Ovary (tissue), 9 donors: Measurements from ENCODE around the gene CYGB. TPM values are rescaled to one million over a fixed set of nuclear protein-coding genes. Genes with fewer than 3 reads are reported as not detected.
A peak's percentile ranks its signal among the peaks of the same experiment; 100 is the strongest.
"Not testable (repeated sequence)": the region's sequence is repeated elsewhere in the genome, so short reads cannot be mapped to it uniquely, and the experiment has no call there.

ENCODE experiments used
- DNase-seq, 5 donors: peaks; one replicate each; pipeline ENCODE4 v3.0.0-alpha.2; 2019 to 2020
- H3K27ac ChIP-seq, 2 donors: fragments of 200-600 bp; one replicate each; pipeline versions ENCODE4 v1.5.1 to v1.8.0; 2019 to 2022
- H3K27me3 ChIP-seq: fragments of 200-600 bp; one replicate; pipeline ENCODE4 v1.8.0; 2022
- H3K36me3 ChIP-seq: fragments of 200-600 bp; sonication (generic); one replicate; pipeline ENCODE4 v1.5.1; 2019
- H3K4me1 ChIP-seq: one replicate; pipeline ENCODE4 v1.8.1; 2013; ENCODE audit warnings: mild to moderate bottlenecking, moderate library complexity; ENCODE audit not compliant: insufficient read depth
- H3K4me3 ChIP-seq: fragments of 200-600 bp; sonication (generic); one replicate; pipeline ENCODE4 v1.5.1; 2017
- H3K9me3 ChIP-seq, 2 donors: fragments of 200-600 bp in 1 of 2; sonication (generic) in 1 of 2; one replicate each; pipeline versions ENCODE4 v1.5.1 to v1.8.1; 2013 to 2019; ENCODE audit warnings: mild to moderate bottlenecking in 1 of 2, moderate library complexity in 1 of 2
- EP300 ChIP-seq: sonication (generic); formaldehyde crosslinking; IDR thresholded peaks from one replicate; pipeline ENCODE4 v1.6.1; 2017; ENCODE audit warnings: antibody characterized with exemption
- POLR2A ChIP-seq: fragments of 450-650 bp; IDR thresholded peaks from one replicate; pipeline ENCODE4 v1.6.1; 2017; ENCODE audit warnings: antibody characterized with exemption, mild to moderate bottlenecking, moderate library complexity
- WGBS, 3 donors: extraction: QIAGEN DNeasy Blood & Tissue Kit in 1 of 3; methylation state at CpG; one replicate each; pipeline versions ENCODE4 v1.1.5 to v1.1.7; 2013 to 2017; 5-methylcytosine and 5-hydroxymethylcytosine counted together
- intact Hi-C, 4 donors: fragments of 100-400 bp; cut with DNase I; formaldehyde crosslinking; loops; one replicate each; pipeline versions ENCODE4 v1.11.0 to v1.15.1; 2022 to 2023
- polyA plus RNA-seq, 2 donors: library from polyadenylated mRNA; stranded (reverse); fragments of 200-250 nt in 1 of 2; fragments of 350-450 nt in 1 of 2; fragmentation: Illumina TruSeq in 1 of 2; extraction: RNeasy Lipid Tissue Mini Kit (QIAGEN cat#74804) in 1 of 2; gene quantifications; one replicate each; pipeline ENCODE4 v1.2.3, GENCODE V29; 2013 to 2014
- total RNA-seq, 7 donors: library from RNA; depleted of rRNA in 2 of 7; stranded (reverse); fragments of >200 nt in 2 of 7; fragmentation: NEBNext Ultra II Directional in 3 of 7; extraction: Animal tissue kit (Norgen Biotek cat#: 25700) in 3 of 7; gene quantifications; one replicate each; pipeline versions ENCODE4 v1.1.0 to v1.2.4, GENCODE V29; 2016 to 2023
- TF ChIP-seq, protein P1 (sequence below), 3 donors: fragments of 450-650 bp in 2 of 3; fragments of 200-600 bp in 1 of 3; IDR thresholded peaks; one replicate each; pipeline versions ENCODE4 v1.5.1 to v1.8.0; 2016 to 2022; ENCODE audit warnings: antibody characterized with exemption in 3 of 3, mild to moderate bottlenecking in 1 of 3
- donor health status: DM: no; HTN: no; CAD: no; lungs with moderate emphysema.
- donor health status: DM: no; HTN: no; CAD: no.
- donor health status: Bipolar disorder and iron deficiency.
- donor health status: DM: yes; HTN: yes; CAD: no.
- donor health status: DM: no; HTN: no; CAD: no.
- donor health status: DM: yes; HTN: yes; CAD: no.

Gene CYGB
- total and polyA plus RNA-seq, 9 donors: 3.9 to 35.7 (median 8.1) TPM

DNA sequence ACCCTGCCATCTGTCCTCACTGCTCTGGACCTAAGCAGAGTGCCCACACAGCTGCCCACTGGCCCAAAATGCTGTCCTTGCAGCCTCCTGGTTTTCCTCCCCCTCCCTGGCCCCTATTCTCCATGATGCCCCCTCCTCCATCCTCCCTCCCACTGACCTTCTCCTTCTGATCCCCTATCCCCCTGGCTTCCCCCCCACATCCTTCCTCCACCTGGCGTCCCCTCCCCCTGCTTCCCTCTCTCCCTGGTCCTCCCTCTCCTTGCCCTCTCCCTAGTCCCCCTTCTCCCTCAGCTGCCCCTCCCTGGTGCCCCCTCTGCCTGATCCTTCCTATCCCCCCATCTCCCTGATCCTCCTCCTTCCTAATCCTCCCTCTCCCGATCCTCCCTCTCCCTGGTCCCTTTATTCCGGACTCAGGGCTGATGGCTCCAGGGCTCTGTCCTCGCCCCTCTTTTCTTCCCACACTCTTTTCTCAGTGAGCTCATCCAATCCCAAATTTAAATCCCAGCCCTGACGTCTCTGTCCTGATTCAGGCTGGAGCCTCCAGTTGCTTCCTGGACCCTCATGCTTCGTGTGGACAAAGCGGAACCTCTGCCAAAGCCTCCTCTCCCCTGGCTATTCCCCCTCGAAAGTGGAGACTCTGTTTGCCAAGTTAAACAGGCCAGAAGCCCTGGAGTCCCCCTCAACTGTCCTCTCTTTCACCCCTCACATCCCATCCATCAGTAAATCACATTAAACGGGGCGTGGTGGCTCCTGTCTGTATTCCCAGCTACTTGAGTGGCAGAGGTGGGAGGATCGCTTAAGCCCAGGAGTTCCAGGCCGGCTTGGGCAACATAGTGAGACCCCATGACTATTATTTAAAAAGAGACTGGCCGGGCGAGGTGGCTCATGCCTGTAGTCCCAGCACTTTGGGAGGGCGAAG lies 18.2 kb downstream of the CYGB start:
- H3K27ac ChIP-seq: no peak overlapping the region
- no peaks in the 10 kb centered on the region for H3K4me1 ChIP-seq
- no peaks in the 10 kb centered on the region for H3K9me3 ChIP-seq
- 61 to 70% (median 67%) methylated on average over 15 of the region's 15 CpGs for WGBS, 3 donors
- no peaks in the 10 kb centered on the region for H3K36me3 ChIP-seq
- H3K4me3 ChIP-seq: no peak overlapping the region
- intact Hi-C loops: no loop called here
- DNase-seq: no peak
- TF ChIP-seq, protein P1, sequence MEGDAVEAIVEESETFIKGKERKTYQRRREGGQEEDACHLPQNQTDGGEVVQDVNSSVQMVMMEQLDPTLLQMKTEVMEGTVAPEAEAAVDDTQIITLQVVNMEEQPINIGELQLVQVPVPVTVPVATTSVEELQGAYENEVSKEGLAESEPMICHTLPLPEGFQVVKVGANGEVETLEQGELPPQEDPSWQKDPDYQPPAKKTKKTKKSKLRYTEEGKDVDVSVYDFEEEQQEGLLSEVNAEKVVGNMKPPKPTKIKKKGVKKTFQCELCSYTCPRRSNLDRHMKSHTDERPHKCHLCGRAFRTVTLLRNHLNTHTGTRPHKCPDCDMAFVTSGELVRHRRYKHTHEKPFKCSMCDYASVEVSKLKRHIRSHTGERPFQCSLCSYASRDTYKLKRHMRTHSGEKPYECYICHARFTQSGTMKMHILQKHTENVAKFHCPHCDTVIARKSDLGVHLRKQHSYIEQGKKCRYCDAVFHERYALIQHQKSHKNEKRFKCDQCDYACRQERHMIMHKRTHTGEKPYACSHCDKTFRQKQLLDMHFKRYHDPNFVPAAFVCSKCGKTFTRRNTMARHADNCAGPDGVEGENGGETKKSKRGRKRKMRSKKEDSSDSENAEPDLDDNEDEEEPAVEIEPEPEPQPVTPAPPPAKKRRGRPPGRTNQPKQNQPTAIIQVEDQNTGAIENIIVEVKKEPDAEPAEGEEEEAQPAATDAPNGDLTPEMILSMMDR (IDR thresholded peaks at IDR 0.05): no peak
- TF ChIP-seq EP300 (no peak), POLR2A (no peak)
- H3K27me3 ChIP-seq: no peaks in the 10 kb centered on the region

DNA sequence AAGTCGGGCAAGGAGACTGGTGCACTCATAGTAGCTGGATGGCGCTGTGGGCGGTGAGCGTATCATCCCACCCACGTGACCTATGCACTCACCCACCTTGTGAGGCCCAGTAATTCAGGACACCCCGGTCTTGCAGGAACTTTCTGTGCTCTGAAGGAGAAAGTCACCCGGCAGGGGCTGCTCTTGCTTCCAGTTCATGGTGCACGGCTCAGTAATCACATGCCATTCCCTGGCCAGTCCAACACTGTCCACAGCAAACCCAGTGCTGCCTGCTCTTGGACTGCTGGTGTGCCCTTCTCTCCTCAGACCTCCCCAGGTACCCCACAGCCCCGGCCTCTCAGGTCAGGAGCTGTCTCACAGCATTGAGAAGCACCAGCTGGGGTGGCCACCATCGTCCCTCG lies 19.9 kb downstream of the CYGB start:
- intact Hi-C loops: no loop called here
- Histone ChIP-seq H3K4me1 (no peaks in the 10 kb centered on the region), H3K27me3 (no peaks in the 10 kb centered on the region), H3K27ac (no peak overlapping the region), H3K36me3 (no peaks in the 10 kb centered on the region), H3K9me3 (no peaks in the 10 kb centered on the region), H3K4me3 (no peak overlapping the region)
- no peak for TF ChIP-seq EP300
- no peak for TF ChIP-seq POLR2A
- TF ChIP-seq, protein P1 (IDR thresholded peaks at IDR 0.05): no peak
- no peak for DNase-seq
- 86 to 93% (median 87%) methylated on average over 11 of the region's 11 CpGs for WGBS, 3 donors

DNA sequence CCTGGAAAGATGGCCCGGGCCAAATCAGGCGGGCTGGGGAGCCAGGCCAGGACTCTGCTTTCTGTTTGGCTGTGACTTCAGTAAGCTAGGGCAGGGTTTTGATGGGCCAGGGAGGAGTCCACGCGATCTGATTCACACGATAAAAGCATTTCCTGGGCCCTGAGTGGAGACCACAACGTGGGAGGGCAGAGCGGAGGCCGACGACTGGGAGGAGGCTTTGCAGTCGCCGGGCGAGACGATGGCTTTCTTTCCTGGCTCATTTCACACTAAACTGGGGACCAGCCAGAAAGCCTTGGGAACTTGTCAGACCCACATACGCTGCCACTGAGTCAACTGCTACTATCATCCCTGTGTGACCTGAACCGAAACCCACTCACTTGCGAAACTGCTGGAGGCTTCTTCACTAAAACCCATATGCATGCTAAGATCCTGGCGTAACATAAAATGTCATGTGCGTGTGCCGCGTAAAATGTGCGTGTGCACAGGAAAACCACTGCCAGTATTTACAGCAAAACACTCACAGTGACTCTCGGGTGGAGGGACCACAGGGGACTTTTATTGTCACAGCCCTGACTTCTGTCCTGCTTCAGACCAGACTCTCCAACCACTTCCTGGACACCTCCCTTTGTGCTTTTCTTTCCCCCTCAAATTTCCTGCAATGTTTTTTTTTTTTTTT lies 22.1 kb downstream of the CYGB start:
- intact Hi-C loops: no loop called here
- H3K9me3 ChIP-seq: no peaks in the 10 kb centered on the region
- H3K4me3 ChIP-seq: no peak overlapping the region
- H3K4me1 ChIP-seq: no peaks in the 10 kb centered on the region
- 39 to 52% (median 47%) methylated on average over 22 of the region's 22 CpGs for WGBS, 3 donors
- H3K27ac ChIP-seq: no peak overlapping the region
- TF ChIP-seq POLR2A: no peak
- TF ChIP-seq EP300: no peak
- TF ChIP-seq, protein P1 (IDR thresholded peaks at IDR 0.05): no peak
- H3K36me3 ChIP-seq: no peaks in the 10 kb centered on the region
- DNase-seq: peak in 2 of 5 donors; percentile 32 to 66
- H3K27me3 ChIP-seq: no peaks in the 10 kb centered on the region

DNA sequence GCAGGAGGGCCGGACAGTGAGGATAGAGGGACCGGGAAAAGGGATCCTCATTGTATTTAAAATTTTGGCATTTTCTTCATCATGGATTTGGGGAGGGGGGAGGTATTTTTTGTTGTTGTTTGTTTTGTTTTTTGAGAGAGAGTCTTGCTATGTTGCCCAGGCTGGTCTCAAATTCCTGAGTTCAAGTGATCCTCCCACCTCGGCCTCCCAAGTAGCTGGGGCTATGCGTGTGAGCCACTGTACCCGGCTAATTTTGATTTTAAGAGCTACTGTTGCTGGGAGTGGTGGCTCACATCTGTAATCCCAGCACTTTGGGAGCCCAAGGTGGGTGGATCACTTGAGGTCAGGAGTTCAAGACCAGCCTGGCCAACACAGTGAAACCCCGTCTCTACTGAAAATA lies 23.2 kb downstream of the CYGB start:
- H3K9me3 ChIP-seq, H3K27me3 ChIP-seq, H3K27ac ChIP-seq, intact Hi-C loops, H3K4me3 ChIP-seq, H3K36me3 ChIP-seq, DNase-seq, H3K4me1 ChIP-seq: not testable (repeated sequence)
- 93 to 96% (median 95%) methylated on average over 6 of the region's 6 CpGs for WGBS, 3 donors

DNA sequence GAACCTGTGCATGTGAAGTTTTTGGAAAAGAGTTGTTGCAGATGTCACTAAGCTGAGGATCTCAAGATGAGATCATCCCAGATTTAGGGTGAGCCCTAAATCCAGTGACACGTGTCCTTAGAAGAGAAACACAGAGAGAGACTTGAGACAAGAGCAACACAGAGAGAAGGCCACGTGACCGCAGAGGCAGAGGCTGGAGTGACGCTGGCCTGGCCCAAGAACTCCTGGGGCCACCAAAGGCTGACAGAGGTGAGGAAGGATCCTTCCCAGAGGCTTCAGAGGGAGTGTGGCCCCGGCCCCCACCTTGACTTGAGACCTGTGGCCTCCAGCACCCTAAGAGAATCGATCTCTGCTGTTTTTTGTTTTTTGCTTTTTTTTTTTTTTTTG lies 24.2 kb downstream of the CYGB start:
- H3K27ac ChIP-seq: no peak overlapping the region
- 76 to 78% (median 77%) methylated on average over 6 of the region's 6 CpGs for WGBS, 3 donors
- no peaks in the 10 kb centered on the region for H3K36me3 ChIP-seq
- no peaks in the 10 kb centered on the region for H3K4me1 ChIP-seq
- intact Hi-C loops: no loop called here
- H3K27me3 ChIP-seq: no peaks in the 10 kb centered on the region
- H3K9me3 ChIP-seq: no peaks in the 10 kb centered on the region
- no peak overlapping the region for H3K4me3 ChIP-seq
- TF ChIP-seq POLR2A (no peak), EP300 (no peak)
- TF ChIP-seq, protein P1 (IDR thresholded peaks at IDR 0.05): no peak
- no peak for DNase-seq
